DND-41 (cell line): ENCODE measurements around the gene ONECUT3.

ENCODE experiments used
- ATAC-seq: fragments of 200-7000 bp; cut with Tn5 transposase; 3 replicates; pipeline ENCODE4 v1.9.1; 2021; ENCODE audit warnings: low read depth; ENCODE audit not compliant: insufficient read depth
- DNase-seq: peaks from one replicate; pipeline ENCODE4 v3.0.0-alpha.2; 2020
- H2AFZ ChIP-seq: 2 replicates; pipeline ENCODE4 v1.6.0; 2012; ENCODE audit warnings: low read depth, low read length
- H3K27ac ChIP-seq: 2 replicates; pipeline ENCODE4 v1.5.1; 2012; ENCODE audit warnings: low read length, inconsistent platforms
- H3K27me3 ChIP-seq: fragments of 200-600 bp; sonication (generic); 2 replicates; pipeline ENCODE4 v1.6.0; 2012; ENCODE audit warnings: low read length, mild to moderate bottlenecking, inconsistent platforms; ENCODE audit not compliant: insufficient read depth, poor library complexity
- H3K36me3 ChIP-seq: 2 replicates; pipeline ENCODE4 v1.5.1; 2012; ENCODE audit warnings: low read length, inconsistent platforms; ENCODE audit not compliant: insufficient read depth
- H3K4me1 ChIP-seq: 2 replicates; pipeline ENCODE4 v1.5.1; 2012; ENCODE audit warnings: mild to moderate bottlenecking, low read length; ENCODE audit not compliant: insufficient read depth
- H3K4me2 ChIP-seq: 2 replicates; pipeline ENCODE4 v1.6.0; 2012; ENCODE audit warnings: mild to moderate bottlenecking, moderate library complexity, low read length, inconsistent platforms; ENCODE audit not compliant: insufficient read depth
- H3K4me3 ChIP-seq, 2 experiments: fragments of 200-600 bp in 1 of 2; shearing (Covaris generic) in 1 of 2; 2 replicates each; pipeline ENCODE4 v1.5.1; 2012 to 2016; ENCODE audit warnings: inconsistent platforms in 2 of 2, low read length in 2 of 2, mild to moderate bottlenecking in 2 of 2, low read depth in 1 of 2, moderate library complexity in 1 of 2
- H3K79me2 ChIP-seq: 2 replicates; pipeline ENCODE4 v1.6.0; 2012; ENCODE audit warnings: low read length, inconsistent platforms; ENCODE audit not compliant: insufficient read depth
- H3K9ac ChIP-seq: 2 replicates; pipeline ENCODE4 v1.6.0; 2012; ENCODE audit warnings: low read depth, mild to moderate bottlenecking, inconsistent platforms, low read length, moderate library complexity
- H3K9me3 ChIP-seq: 2 replicates; pipeline ENCODE4 v1.5.1; 2012; ENCODE audit warnings: low read length, moderate library complexity, mild to moderate bottlenecking, inconsistent platforms; ENCODE audit not compliant: insufficient read depth, severe bottlenecking
- H4K20me1 ChIP-seq: 2 replicates; pipeline ENCODE4 v1.6.0; 2012; ENCODE audit warnings: low read length; ENCODE audit not compliant: insufficient read depth
- CTCF ChIP-seq: IDR thresholded peaks from 2 replicates; pipeline ENCODE4 v1.5.1; 2012; ENCODE audit warnings: borderline replicate concordance, low read length, moderate library complexity, mild to moderate bottlenecking; ENCODE audit not compliant: poor library complexity, severe bottlenecking; ENCODE audit errors: extremely low read depth
- EZH2 ChIP-seq: IDR thresholded peaks from 3 replicates; pipeline ENCODE4 v1.6.1; 2012; ENCODE audit warnings: borderline replicate concordance, low read depth, mild to moderate bottlenecking, moderate library complexity, low read length, inconsistent platforms; ENCODE audit not compliant: severe bottlenecking

ONECUT3 gene

GRCh38 chr19:1717970-1718264, 35.4 kb upstream of the ONECUT3 start:
- H4K20me1 ChIP-seq, result no peaks in the 10 kb centered on the region
- no peak for TF ChIP-seq CTCF
- no peak for TF ChIP-seq EZH2
- no peaks in the 10 kb centered on the region for H3K9me3 ChIP-seq
- H3K36me3 ChIP-seq, result no peaks in the 10 kb centered on the region
- no peak overlapping the region for H3K4me3 ChIP-seq
- no peak for ATAC-seq
- no peak overlapping the region for H2AFZ ChIP-seq
- no peaks in the 10 kb centered on the region for H3K4me1 ChIP-seq
- H3K27me3 ChIP-seq, result peaks cover 2% of the 10 kb centered on the region
- H3K9ac ChIP-seq, result no peak overlapping the region
- no peak overlapping the region for H3K27ac ChIP-seq
- DNase-seq, result no peak
- no peak overlapping the region for H3K4me2 ChIP-seq
- no peaks in the 10 kb centered on the region for H3K79me2 ChIP-seq

- Histone ChIP-seq H3K4me3 (no peak overlapping the region), H3K79me2 (no peaks in the 10 kb centered on the region), H3K9me3 (no peaks in the 10 kb centered on the region), H3K4me1 (no peaks in the 10 kb centered on the region), H3K9ac (no peak overlapping the region), H3K27me3 (peaks cover 2% of the 10 kb centered on the region), H4K20me1 (no peaks in the 10 kb centered on the region), H3K36me3 (no peaks in the 10 kb centered on the region), H2AFZ (no peak overlapping the region), H3K4me2 (no peak overlapping the region), H3K27ac (no peak overlapping the region)
- DNase-seq (no peak), ATAC-seq (no peak)
- TF ChIP-seq CTCF (no peak), EZH2 (no peak)
These were observed 34.6 kb upstream of the ONECUT3 start for GRCh38 chr19:1718420-1719291.

GRCh38 chr19:1719519-1719918, 33.8 kb upstream of the ONECUT3 start:
- H3K9ac ChIP-seq, result no peak overlapping the region
- no peaks in the 10 kb centered on the region for H4K20me1 ChIP-seq

More at GRCh38 chr19:1719519-1719918, 33.8 kb upstream of the ONECUT3 start:
- peaks cover 2% of the 10 kb centered on the region for H3K27me3 ChIP-seq
- TF ChIP-seq CTCF, result no peak
- no peak for TF ChIP-seq EZH2
- no peaks in the 10 kb centered on the region for H3K4me1 ChIP-seq
- H3K27ac ChIP-seq, result no peak overlapping the region
- H2AFZ ChIP-seq, result no peak overlapping the region
- no peaks in the 10 kb centered on the region for H3K9me3 ChIP-seq
- no peaks in the 10 kb centered on the region for H3K36me3 ChIP-seq
- DNase-seq (no peak), ATAC-seq (no peak)
- H3K4me3 ChIP-seq, result no peak overlapping the region
- H3K4me2 ChIP-seq, result no peak overlapping the region
- no peaks in the 10 kb centered on the region for H3K79me2 ChIP-seq
